ENCODE measurements around the gene SCGB3A2.
A peak's percentile ranks its signal among the peaks of the same experiment; 100 is the strongest.

The SCGB3A2 gene

DNA sequence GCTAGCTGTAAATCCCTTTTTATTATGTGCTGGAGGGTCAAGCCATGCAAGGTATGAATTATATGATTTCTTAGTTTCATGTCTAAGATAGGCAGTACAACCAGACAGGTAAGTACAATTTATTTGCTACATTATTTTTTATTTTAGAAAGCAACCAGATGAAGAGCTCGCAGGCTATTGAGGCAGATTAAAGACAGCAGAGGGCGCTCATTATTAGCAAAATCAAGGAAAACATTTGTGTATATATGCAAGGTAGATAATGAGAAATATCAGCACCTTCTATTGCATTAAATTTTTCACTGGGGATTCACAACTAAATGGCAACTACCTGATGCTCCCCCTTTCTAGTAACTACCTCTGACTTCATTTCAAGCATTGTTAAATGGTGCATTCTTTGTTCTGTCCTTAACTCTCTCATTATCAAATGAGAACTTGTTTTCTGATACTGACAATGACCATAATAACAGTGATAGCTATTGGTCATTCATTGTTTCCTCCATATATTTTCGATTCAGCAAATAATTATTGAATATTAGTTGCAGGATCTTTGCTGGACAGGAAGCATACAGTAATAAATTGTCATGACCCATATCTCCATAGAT is 8.6 kb downstream of the SCGB3A2 start:
- no peak overlapping the region for H3K4me3 ChIP-seq (ENCODE audit: insufficient read depth, low read length, poor library complexity, severe bottlenecking)
- H3K9me3 ChIP-seq (ENCODE audit: insufficient read depth, low read length): no peaks in the 10 kb centered on the region
- TF ChIP-seq, protein P1, sequence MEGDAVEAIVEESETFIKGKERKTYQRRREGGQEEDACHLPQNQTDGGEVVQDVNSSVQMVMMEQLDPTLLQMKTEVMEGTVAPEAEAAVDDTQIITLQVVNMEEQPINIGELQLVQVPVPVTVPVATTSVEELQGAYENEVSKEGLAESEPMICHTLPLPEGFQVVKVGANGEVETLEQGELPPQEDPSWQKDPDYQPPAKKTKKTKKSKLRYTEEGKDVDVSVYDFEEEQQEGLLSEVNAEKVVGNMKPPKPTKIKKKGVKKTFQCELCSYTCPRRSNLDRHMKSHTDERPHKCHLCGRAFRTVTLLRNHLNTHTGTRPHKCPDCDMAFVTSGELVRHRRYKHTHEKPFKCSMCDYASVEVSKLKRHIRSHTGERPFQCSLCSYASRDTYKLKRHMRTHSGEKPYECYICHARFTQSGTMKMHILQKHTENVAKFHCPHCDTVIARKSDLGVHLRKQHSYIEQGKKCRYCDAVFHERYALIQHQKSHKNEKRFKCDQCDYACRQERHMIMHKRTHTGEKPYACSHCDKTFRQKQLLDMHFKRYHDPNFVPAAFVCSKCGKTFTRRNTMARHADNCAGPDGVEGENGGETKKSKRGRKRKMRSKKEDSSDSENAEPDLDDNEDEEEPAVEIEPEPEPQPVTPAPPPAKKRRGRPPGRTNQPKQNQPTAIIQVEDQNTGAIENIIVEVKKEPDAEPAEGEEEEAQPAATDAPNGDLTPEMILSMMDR (IDR thresholded peaks at IDR 0.05; ENCODE audit: insufficient read depth, low read length, poor library complexity, severe bottlenecking): peak; percentile 58
- no peak for TF ChIP-seq EZH2phosphoT487 (conservative IDR thresholded peaks at IDR 0.05; ENCODE audit: low read length)

DNA sequence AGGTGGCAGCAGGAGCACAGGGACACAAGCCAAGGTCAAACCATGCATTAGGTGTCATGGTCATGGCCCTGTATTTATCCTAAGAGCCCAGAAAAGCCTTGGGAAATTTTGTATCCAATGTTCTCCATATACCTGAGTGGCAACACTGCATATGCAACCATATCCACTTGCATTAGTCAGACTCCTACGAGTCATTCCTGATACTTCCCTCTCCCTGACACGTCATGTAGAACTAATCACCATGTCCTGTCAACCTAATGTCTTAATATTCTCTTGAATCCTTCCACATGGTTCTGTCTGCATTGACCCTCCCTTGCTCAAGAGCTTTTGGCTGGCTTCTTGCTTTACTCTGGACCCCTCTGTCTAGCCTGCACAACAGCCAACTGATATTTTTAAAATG is 9.4 kb downstream of the SCGB3A2 start:
- Histone ChIP-seq H4K20me1 (ENCODE audit: low read depth, low read length) (no peaks in the 10 kb centered on the region), H3K9me3 (ENCODE audit: insufficient read depth, low read length) (no peaks in the 10 kb centered on the region), H3K79me2 (ENCODE audit: insufficient read depth, low read length) (no peaks in the 10 kb centered on the region), H3F3A (ENCODE audit: insufficient read depth) (no peaks in the 10 kb centered on the region), H3K4me2 (ENCODE audit: low read depth, low read length, poor library complexity, severe bottlenecking) (no peak overlapping the region), H3K4me3 (ENCODE audit: insufficient read depth, low read length, poor library complexity, severe bottlenecking) (no peak overlapping the region), H2AFZ (ENCODE audit: low read depth, low read length, severe bottlenecking) (no peak overlapping the region), H3K27me3 (ENCODE audit: low read length) (no peaks in the 10 kb centered on the region), H3K9ac (ENCODE audit: low read length) (no peak overlapping the region), H3K27ac (ENCODE audit: low read depth, low read length) (no peak overlapping the region), H3K36me3 (ENCODE audit: low read length) (no peaks in the 10 kb centered on the region), H3K9me2 (replicated peaks; ENCODE audit: insufficient read depth, low read length) (no peaks in the 10 kb centered on the region)
- TF ChIP-seq, protein P1 (IDR thresholded peaks at IDR 0.05; ENCODE audit: insufficient read depth, low read length, poor library complexity, severe bottlenecking): no peak
- TF ChIP-seq EZH2phosphoT487 (conservative IDR thresholded peaks at IDR 0.05; ENCODE audit: low read length): no peak

More for the DNA sequence above, 8.6 kb downstream of the SCGB3A2 start:
- no peaks in the 10 kb centered on the region for H4K20me1 ChIP-seq (ENCODE audit: low read depth, low read length)
- H3K27me3 ChIP-seq (ENCODE audit: low read length): no peaks in the 10 kb centered on the region
- no peak overlapping the region for H3K9ac ChIP-seq (ENCODE audit: low read length)
- no peaks in the 10 kb centered on the region for H3K36me3 ChIP-seq (ENCODE audit: low read length)
- H3K9me2 ChIP-seq (replicated peaks; ENCODE audit: insufficient read depth, low read length): no peaks in the 10 kb centered on the region
- H3K27ac ChIP-seq (ENCODE audit: low read depth, low read length): no peak overlapping the region
- H3K79me2 ChIP-seq (ENCODE audit: insufficient read depth, low read length): no peaks in the 10 kb centered on the region
- H3K4me2 ChIP-seq (ENCODE audit: low read depth, low read length, poor library complexity, severe bottlenecking): no peak overlapping the region
- H3F3A ChIP-seq (ENCODE audit: insufficient read depth): no peaks in the 10 kb centered on the region
- H2AFZ ChIP-seq (ENCODE audit: low read depth, low read length, severe bottlenecking): no peak overlapping the region

DNA sequence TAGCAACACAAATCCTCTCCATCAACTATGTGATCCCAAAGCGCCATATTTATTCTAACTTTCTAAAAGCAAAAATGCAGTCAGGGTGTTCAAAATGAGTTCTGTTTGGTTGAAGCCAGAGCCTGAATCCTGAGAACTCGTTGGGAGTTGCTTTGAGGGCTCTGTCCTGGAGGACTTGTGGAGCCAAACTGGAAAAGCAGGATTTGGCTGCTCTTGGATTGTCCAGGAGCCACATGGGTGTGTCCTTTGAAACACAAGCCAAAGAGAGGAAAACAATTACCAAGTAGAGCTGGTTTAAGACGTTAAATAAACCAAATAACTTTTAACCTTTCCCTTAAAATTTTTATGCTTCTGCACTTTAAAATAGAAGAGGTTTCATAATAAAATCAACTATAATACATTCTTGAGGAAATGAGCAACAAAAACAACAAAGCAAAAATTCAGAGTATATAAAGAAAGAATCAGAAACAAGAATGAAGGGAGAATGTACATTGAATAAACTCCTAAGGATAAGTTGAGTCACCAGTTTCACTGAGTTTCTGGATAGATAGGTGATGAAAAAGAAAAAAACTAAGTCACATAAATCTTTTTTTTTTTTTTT is 14.3 kb downstream of the SCGB3A2 start:
- Histone ChIP-seq H2AFZ (ENCODE audit: low read depth, low read length, severe bottlenecking) (no peak overlapping the region), H3K4me3 (ENCODE audit: insufficient read depth, low read length, poor library complexity, severe bottlenecking) (no peak overlapping the region)

More for the DNA sequence above, 14.3 kb downstream of the SCGB3A2 start:
- TF ChIP-seq, protein P1 (IDR thresholded peaks at IDR 0.05; ENCODE audit: insufficient read depth, low read length, poor library complexity, severe bottlenecking): no peak
- H4K20me1 ChIP-seq (ENCODE audit: low read depth, low read length): no peaks in the 10 kb centered on the region
- H3K4me2 ChIP-seq (ENCODE audit: low read depth, low read length, poor library complexity, severe bottlenecking): no peak overlapping the region
- H3K9me2 ChIP-seq (replicated peaks; ENCODE audit: insufficient read depth, low read length): no peaks in the 10 kb centered on the region
- no peaks in the 10 kb centered on the region for H3K27me3 ChIP-seq (ENCODE audit: low read length)
- no peaks in the 10 kb centered on the region for H3K9me3 ChIP-seq (ENCODE audit: insufficient read depth, low read length)
- no peaks in the 10 kb centered on the region for H3F3A ChIP-seq (ENCODE audit: insufficient read depth)
- H3K9ac ChIP-seq (ENCODE audit: low read length): no peak overlapping the region
- no peak overlapping the region for H3K27ac ChIP-seq (ENCODE audit: low read depth, low read length)
- H3K36me3 ChIP-seq (ENCODE audit: low read length): no peaks in the 10 kb centered on the region
- H3K79me2 ChIP-seq (ENCODE audit: insufficient read depth, low read length): no peaks in the 10 kb centered on the region
